Right kidney (tissue), 1 donor: ENCODE results near the gene FAM20C.

Experiments
- DNase-seq: peaks from one replicate; pipeline ENCODE4 v3.0.0-alpha.2; 2016

FAM20C gene

DNA sequence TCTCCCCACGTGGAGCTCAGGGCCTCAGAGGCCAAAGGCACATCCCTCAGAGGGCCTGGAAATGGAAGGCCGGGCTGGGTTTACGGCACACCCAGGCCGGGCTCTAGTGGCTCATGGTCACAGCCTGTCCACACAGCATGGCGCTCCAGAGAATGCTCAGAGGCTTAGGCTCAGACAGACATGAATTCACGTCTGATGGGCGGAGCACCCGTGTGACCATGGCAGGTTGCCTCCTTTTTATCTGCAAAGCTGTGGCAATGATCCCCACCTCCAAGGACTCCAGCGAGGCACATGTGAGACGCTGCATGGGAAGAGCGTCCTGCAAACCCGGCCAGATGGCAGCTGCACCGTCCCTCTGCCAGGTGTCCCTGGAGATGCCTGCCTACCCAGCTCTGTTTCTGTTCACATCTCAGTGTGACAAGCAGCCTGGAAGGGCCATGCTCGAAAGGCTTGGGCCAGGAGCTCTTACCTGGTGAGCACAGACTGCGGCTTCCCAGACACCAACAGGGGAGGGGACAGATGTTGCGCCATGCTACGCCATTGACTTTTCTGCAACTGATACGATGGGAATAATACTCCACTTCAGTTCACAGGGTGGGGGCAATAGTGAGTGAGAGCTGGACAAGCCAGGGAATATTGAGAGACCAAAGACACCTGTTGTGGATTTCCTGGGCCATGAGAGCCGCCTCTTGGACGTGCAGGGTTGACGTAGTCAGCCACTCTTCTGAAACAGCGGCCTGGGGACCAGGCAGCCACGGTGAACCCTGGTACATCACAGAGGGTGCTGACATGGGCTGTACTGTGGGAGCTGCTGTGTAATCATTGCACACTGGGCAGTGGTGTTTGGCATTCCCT, 34.4 kb upstream of the FAM20C start:
- no peak for DNase-seq

DNA sequence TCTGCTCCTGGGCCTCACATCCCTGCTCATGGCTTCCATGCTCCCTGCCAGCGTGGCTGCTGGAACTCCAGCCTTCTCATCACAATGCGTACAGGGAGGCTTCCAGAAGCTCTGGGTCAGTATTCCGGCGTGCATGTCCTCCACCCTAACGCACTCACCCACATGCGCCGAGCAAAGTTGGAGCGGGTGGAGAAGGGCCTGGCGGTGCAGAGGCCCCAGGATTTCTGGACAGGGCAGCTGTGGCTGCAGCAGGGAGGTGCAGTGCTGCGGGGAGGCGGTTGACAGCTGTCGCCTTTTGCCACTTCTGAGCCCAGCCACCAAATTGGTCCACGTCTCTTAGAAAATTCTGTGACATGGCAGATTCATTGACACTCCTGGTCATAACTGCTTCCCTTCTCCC, 33.6 kb upstream of the FAM20C start:
- no peak for DNase-seq

DNA sequence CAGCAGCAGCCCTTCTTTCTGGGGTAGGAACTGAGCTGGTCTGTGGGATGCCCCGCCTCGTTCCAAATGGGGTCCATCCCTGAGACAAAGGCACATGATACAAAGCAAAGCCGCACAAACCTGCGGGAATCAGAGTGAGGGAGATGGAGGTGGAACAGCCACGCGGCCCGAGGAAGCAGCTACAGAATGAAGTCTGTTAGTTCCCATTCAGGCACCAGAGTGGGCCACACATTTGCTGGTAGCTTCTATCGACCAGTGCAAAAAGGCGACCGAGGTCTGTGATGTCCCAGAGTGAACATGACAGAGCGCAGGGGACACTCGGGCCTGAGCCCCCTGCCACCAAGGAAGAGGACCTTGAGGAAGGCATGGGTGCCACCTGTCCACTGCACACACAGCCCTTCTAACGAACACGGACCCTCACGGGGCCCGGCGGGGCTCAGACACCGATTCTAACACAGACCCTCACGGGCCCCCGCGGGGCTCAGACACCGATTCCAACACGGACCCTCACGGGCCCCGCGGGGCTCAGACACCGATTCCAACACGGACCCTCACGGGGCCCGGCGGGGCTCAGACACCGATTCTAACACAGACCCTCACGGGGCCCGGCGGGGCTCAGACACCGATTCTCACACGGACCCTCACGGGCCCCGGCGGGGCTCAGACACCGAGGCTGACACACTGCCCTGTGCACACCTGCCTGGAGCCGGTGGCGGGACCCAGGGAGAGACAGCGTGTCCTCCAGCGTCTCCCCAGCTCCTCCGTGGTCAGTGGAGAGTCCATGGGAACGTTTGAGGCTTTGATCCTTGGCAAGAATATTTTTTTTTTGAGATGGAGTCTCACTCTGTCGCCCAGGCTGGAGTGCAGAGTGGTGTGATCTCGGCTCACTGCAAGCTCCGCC, 32.8 kb upstream of the FAM20C start:
- DNase-seq = no peak

DNA sequence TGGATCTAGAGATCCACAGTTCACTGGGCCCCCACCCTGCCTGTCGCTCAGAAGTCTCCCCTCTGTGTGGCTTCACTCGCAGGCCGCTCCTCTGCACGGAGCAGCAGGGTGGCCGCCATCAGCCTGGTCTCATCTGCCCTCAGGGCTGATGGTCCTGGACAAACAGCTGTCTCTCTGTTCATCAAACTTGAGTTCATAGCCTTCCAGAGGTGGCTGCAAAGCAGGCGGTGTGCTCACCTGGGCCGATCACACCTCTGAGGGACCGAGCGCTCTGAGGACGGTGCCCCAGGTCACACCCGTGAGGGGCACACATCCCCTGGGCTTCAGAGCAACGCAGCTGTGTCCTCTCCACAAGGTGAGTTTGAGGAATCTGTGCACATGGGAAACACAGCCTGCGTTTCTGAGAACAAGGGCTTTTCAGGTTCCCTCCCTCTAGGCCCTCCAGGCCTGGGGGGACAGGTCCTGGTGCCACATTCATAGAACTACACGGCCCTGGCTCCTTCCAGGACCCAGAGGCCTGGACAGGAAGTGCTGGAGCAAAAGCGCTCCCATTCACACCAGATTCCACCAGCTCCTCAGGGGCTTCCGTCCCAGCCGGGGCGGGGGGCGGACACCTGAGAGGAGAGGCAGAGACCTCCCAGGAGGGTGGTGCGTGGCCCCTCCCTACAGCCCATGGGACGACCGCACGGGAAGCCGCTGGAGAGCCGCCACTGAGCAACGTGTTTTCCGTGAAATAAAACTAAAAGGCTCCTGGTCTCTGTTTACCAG, 31.2 kb upstream of the FAM20C start:
- DNase-seq = no peak

DNA sequence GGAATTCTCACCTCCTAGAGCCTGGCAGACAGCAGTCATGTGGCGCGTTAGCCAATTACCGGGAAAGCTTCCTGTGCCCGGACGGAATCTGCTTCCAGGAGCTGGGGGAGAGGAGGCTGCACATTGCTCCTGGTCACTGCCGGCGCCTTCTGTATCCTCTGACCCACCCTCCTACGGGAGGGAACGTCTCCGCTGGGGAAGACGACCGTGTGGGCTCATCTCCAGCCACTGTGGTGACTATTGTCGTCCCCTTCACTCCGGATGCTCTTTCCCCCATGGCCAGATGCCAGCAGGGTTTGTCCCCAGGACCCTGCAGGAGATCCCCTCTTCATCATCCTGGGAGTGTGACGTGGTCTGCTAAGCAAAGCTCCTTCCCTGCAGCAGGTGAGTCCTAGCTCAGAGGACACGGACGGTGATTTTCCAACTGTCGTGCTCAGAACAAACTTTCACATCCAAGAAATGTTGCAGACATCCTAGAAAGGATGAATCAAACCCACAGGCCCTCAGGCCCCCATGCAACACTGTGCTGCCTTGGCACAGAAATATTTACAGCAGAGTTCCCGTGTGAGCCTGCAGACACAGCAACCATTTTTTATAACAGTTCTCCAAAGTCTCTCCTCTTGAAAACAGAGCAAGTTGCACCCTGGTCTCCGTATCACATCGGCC, 29.6 kb upstream of the FAM20C start:
- DNase-seq = no peak

DNA sequence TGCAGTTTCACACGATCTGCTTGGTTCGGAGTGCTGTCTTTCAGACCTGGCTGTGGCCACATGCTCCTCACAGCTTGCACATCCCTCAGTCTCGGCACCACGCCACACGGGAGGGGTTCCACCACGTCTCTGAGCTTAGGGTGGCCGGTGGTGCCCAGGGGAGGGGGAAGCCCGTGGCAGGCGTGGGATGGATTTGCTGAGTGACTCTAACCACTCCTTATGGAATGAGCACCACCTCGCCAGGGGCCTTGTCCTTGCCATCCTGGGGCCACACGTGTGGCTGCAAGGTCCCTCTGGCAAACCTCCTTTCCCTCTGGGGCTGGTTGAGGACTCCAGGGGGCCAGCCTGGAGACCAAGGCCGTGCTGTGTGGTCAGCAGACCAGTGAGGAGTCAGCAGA, 29.1 kb upstream of the FAM20C start:
- DNase-seq = no peak

DNA sequence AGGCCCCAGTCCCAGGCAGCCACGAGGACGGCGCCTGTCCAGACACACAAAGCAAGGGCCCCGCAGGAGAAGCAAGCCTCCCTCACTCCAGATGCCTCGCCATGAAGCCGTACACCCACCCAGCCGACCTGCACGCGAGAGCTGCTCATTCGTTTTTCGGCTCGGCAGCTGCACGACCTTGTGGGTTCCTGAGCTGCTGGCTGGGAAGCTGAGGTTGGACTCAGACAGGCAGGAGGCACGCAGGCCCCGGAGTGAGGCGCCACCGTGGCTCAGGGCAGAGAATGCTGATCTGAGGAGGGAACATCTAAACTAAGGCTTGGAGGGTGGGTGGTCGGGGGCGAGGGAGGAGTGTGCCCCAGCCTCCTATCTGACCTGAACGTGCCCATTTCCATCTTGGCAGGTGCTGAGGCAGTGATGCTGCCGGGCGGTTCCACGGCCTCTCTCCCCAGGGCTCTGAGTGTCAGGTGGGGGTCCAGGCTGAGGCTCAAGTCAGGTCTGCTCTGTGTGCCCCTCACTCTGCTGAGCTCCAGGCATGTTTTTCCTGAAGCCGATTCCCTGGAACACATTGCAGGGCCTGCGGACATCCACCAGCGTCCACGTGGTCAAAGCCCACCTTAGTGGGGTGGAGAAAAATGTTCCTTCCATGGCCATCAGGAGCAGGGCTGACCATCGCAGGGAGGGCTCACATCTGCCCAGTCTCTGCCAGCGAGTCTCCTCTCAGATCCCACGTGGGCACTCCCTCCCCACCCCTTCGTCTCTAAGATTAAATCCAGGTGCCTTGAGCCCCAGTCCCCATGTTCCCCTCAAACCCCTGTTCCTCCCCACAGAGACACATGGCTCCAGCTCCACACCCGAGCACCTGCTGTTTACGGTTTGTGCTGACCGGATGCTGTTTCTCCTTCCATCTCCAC, 28.1 kb upstream of the FAM20C start:
- DNase-seq = no peak

DNA sequence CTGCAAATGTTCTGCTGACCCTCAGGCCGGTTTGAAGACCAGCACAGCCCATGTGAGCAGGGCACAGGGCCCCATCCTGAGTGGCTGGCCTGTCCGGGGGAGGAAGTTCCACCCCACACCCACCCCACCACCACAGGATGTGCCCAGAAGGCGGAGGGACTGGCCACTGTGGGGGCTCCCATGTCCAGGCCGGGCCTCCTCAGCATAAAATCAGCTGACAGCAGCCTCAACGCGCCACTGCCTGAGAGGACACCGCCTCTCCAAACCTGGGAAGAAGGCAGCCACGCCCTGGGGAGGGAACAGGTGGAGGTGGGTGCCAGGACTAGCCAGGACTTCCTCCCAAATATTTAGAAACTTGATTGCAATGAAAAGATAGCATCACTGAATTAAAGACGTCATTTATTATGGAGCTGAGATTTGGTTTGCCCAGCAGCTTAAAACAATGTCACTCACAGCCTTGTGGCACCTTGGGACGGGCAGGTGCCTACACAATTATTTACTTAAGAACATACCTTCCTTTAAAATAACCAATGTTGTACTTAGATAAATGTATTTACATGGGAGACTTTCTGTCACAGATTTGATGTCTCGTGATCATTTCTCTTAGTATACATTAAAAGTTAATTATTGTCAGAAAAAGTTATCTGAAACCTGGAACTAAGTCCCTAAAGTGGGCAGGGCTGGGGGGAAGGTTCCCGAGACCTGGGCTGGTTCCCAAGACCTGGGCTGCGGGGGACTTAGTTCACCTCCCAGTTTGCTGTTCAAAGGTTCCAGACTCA, 27.3 kb upstream of the FAM20C start:
- no peak for DNase-seq

DNA sequence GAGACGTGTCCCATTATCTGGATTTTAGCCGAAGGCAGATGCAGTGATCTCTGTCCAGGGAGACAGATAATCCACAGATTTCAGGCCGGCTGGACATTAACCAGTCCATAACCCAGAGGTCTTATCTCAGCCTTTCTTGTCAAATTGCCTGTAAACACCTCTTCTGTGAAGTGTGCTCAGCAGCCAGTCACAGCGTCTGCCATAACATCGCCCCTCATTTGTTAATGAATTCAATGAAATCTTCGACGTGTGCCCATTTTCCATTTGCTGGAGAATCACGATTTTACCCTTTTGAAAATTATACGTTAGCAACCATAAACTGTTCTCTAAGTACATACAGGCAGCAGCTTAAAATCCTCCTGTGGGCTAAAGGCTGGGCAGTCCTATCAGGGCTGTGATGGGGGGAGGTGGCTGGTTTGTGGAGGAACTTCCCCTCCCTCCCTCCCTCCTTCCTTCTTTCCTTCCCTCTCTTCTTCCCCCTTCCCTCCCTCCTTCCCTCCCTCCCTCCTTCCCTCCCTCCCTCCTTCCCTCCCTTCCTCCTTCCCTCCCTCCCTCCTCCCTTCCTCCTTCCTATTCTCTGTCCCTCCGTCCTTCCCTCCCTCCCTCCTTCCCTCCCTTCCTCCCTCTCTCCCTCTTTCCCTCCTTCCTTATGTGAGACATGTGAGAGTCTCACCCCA, 26.6 kb upstream of the FAM20C start:
- no peak for DNase-seq

DNA sequence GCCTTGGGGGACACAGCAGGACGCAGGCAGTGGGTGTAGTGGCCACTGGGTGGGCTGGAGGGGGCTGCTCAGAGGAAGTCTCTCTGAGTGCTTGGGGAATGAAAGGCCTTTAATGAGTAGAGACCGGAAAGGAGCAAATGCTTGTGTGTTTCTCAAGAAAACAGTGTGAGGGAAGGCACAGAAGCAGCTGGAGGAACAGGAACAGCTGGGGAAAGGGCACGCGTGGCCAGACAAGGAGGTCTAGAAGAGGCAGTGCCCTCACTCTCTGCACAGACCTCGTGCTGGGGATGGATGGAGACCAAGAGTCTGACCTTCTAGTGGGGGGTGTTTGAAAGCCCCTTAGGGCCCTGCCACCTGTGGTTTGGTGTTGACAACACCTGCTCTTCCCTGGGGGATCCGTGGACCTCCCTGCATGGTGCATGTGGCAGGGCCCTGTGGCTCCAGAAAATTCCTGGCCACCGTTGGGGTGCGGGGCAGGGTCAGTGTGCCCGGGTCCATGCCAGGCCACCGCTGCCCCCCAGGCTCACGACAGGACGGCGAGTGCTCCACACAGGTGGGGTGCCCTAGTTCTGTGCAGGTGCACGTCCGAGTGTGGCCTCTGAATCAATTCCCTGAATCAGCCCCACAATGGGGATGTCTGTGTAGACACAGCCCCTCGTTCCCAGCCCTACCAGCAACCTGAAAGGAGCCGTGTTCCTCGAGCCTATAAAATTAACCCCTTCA, 25.9 kb upstream of the FAM20C start:
- DNase-seq = no peak

DNA sequence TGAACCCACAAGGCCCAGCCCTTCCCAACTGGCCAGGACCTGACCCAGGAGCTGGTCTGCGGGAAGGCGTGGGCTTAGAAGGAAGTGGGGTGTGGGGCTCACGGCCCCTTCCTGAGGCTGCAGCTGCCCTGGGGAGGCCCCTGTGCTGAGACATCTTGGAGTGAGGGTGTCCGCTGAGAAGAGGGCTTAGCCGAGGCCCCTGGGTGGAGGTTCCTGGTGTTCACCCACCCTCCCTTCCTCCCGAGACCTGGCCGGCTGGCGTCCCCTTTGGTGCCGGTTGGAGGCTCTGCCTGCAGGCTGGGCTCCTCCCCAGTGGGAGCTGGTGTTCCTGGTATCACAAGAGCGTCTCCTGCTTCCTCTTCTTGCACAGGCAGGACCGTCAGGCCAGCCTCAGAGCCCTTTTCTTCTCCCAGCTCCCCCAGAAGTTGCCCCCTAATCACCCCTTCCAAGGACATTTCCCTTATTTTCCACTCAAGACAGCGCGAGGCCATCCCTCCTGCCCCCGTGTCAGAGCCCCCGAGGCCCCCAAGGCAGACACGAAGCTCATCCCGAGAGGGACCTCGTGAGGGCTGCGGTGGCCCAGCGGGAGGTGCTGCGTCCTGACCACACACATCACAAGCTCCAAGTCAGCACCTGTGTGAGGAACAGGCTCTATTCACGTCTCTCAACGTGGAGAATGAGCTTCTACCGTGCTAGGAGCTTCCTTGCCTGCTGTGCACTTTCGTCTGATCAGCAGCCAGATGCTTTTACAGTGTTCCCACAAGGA, 25.1 kb upstream of the FAM20C start:
- DNase-seq = no peak

DNA sequence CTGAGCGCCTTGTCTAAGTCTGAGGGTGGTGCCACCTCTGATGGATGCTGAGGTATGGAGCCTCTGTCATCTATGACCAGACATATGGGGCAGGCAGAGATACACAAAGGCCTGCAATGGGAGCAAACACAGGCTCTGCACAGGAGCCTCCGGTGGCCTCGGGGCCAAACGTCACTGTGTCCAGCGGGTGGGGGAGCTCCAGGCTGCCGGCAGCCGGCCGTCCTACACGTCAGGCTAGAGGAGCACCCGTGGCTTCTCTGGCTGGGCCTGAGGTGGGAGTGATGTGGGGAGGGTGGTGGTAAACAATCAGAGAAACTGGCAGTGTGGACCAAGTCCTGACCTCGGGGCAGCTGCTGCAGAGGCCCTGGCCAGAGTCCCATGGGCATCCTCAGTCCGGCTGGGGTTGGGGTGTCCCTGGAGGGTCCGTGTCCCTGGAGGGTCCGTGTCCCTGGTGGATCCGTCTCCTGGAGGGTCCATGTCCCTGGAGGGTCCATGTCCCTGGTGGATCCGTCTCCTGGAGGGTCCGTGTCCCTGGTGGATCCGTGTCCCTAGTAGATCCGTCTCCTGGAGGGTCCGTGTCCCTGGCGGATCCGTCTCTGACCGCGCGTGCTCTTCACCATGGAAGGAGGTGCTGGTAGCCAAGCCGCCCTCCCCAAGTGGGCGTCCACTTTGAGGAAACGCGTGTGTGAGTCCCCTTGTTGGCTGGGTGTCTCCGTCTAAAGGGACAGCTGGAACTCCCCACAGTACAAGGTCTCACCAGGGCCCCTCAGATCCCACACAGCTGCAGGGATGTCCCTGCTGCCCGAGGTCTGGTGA, 24.2 kb upstream of the FAM20C start:
- DNase-seq = no peak

DNA sequence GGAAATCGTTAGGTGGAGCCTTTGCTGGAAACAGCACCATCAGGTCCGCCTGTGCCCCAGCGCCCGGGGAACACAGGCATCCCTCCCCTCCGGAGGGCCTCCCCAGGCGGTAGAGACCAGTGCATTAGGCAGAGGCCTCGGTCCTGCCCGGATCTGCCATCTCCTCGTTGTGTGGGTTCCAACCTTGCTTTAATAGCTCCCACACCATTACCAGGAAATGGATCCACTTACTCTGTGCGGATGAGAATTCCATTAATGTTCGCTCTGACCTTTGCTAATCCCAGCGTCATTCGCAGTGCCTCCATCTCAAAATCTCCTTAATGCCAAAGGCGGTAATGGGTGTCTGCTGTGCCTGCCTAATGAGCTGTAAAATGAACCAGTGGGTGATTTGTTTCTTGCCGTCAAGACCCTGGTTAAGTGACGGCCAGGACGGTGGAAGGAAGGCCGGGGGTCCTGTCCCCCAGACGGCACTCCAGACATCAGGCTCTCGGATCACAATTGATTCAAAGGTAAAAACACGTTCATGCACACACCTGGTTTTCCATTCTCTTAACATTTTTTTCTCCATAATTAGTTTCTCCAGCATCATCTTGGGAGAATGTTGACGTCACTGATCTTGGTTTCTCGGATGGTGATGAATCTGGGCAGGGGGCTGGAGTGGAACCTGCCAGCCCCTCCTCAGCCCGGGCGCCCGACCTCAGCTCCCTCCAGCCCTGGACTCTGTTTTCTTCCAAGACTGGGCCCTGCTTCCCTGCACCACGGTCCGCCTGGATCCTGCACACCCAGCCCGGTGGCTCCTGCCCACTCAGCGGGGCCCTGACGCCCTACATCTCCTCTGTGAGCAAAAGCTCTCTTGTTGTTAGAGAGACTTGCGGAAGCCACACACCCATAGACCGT, 22.8 kb upstream of the FAM20C start:
- DNase-seq = no peak

DNA sequence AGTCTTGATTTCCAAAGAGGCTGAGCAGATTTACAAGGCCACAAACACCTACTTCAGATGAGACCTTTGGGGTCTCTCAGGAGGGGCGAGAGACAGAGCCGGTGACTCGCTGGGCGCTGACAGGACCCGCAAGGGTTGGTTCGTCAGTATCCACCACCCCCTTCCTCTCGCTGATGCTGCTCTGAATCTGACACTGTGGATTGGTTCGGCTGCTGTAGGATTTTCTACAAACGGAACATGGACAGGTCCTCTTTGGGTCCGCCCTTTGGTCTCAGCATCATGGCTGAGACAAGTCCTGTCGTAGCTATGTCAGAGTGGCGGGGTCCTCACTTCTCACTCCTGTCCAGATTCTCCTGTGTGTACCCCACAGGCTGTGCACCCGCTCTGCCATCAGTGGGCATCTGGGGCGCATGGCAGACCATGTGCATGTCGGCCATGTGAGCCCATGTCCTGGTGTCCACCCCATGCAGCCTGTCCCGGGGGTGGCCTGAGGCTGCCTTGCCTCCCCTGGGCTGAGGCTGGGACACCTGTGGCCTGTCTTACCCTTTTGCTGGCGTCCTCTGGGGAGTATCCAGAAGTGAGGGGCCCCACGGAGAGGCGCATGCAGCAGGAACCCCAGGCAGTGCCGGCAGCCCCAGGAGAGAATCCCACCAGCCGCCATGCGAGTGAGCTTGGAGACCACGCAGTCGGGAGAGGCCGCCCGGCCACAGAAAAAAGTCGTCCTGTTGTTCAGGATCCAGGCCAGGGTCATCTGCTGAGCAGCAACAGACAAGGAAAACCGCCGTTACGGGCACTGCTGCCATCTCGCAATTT, 21.6 kb upstream of the FAM20C start:
- DNase-seq = no peak

DNA sequence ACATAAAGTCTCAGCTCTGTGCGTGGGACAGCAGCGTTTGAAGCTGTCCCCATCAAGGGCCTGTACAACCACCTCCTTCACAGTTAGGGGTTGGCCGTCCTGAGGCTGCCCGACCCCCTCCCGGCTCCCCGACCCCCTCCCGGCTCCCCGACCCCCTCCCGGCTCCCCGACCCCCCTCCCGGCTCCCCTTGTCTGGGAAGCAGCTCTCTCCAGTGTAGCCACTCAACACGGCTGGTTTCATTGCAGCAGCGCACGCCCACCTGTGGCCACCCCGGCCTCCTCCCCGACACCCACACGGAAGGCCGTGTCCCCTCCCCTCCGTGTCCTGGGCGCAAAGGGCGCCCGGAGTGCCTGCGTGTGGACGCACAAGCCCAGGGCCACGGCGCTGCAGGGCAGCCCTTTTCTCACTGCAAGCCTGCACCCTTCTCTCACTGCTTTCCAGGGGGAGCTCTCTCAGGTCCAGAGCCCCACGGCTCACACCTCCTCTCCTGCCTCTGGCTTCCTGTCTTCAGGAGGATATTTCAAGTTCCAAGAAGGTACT, 20.9 kb upstream of the FAM20C start:
- DNase-seq = no peak
